Osteocyte (in vitro differentiated cells): ENCODE data around the gene ACLY. TPM values are rescaled to one million over a fixed set of nuclear protein-coding genes. Genes with fewer than 3 reads are reported as not detected.

ENCODE experiments used
- DNase-seq: peaks from one replicate; pipeline ENCODE4 v3.0.0; 2021; ENCODE audit warnings: mixed read lengths; ENCODE audit not compliant: unreplicated experiment; ENCODE audit errors: extremely low spot score
- H3K27ac Mint-ChIP-seq: one replicate; pipeline ENCODE4 v1.8.0; 2021; ENCODE audit warnings: mild to moderate bottlenecking, mixed read lengths; ENCODE audit not compliant: unreplicated experiment
- H3K27me3 Mint-ChIP-seq: one replicate; pipeline ENCODE4 v1.8.0; 2021; ENCODE audit warnings: mixed read lengths; ENCODE audit not compliant: unreplicated experiment
- H3K36me3 Mint-ChIP-seq: one replicate; pipeline ENCODE4 v1.8.0; 2021; ENCODE audit warnings: mixed read lengths; ENCODE audit not compliant: unreplicated experiment
- H3K4me1 Mint-ChIP-seq: one replicate; pipeline ENCODE4 v1.8.0; 2021; ENCODE audit warnings: mixed read lengths; ENCODE audit not compliant: unreplicated experiment
- H3K4me3 Mint-ChIP-seq: one replicate; pipeline ENCODE4 v1.8.0; 2021; ENCODE audit warnings: mild to moderate bottlenecking, moderate library complexity, mixed read lengths; ENCODE audit not compliant: unreplicated experiment
- H3K9me3 Mint-ChIP-seq: one replicate; pipeline ENCODE4 v1.8.0; 2021; ENCODE audit warnings: mixed read lengths; ENCODE audit not compliant: unreplicated experiment
- CTCF ChIP-seq: fragments of 200-600 bp; sonication (generic); IDR thresholded peaks from 2 replicates; pipeline ENCODE4 v1.5.0; 2021; ENCODE audit warnings: antibody characterized with exemption, mild to moderate bottlenecking, moderate library complexity
- total RNA-seq: library from RNA; stranded (reverse); gene quantifications from 2 replicates; pipeline ENCODE4 v1.2.1, GENCODE V29; 2021

ACLY gene
- total RNA-seq, 1 donor from 2014 or later, result 141 TPM

GRCh38 chr17:41957869-41958439 is 39.2 kb upstream of the ACLY start:
- no peak for TF ChIP-seq CTCF
- no peaks in the 10 kb centered on the region for H3K36me3 Mint-ChIP-seq
- no peak for DNase-seq
- H3K4me3 Mint-ChIP-seq, result no peak overlapping the region
- peaks cover 25% of the 10 kb centered on the region for H3K4me1 Mint-ChIP-seq
- no peaks in the 10 kb centered on the region for H3K27me3 Mint-ChIP-seq
- no peaks in the 10 kb centered on the region for H3K9me3 Mint-ChIP-seq
- no peak overlapping the region for H3K27ac Mint-ChIP-seq

GRCh38 chr17:41957031-41957868 is 38.5 kb upstream of the ACLY start:
- TF ChIP-seq CTCF, result no peak
- Mint-ChIP-seq H3K27me3 (no peaks in the 10 kb centered on the region), H3K4me1 (peaks cover 23% of the 10 kb centered on the region), H3K4me3 (no peak overlapping the region), H3K9me3 (no peaks in the 10 kb centered on the region), H3K36me3 (no peaks in the 10 kb centered on the region), H3K27ac (no peak overlapping the region)
- no peak for DNase-seq

GRCh38 chr17:41956522-41956921 is 37.8 kb upstream of the ACLY start:
- DNase-seq, result no peak
- no peaks in the 10 kb centered on the region for H3K9me3 Mint-ChIP-seq
- peaks cover 23% of the 10 kb centered on the region for H3K4me1 Mint-ChIP-seq
- H3K27ac Mint-ChIP-seq, result no peak overlapping the region
- H3K27me3 Mint-ChIP-seq, result no peaks in the 10 kb centered on the region
- H3K4me3 Mint-ChIP-seq, result no peak overlapping the region
- no peaks in the 10 kb centered on the region for H3K36me3 Mint-ChIP-seq
- no peak for TF ChIP-seq CTCF

GRCh38 chr17:41948762-41949460 is 30.2 kb upstream of the ACLY start:
- DNase-seq, result no peak
- no peak for TF ChIP-seq CTCF
- no peaks in the 10 kb centered on the region for H3K27me3 Mint-ChIP-seq
- no peak overlapping the region for H3K4me3 Mint-ChIP-seq
- no peaks in the 10 kb centered on the region for H3K4me1 Mint-ChIP-seq
- H3K36me3 Mint-ChIP-seq, result no peaks in the 10 kb centered on the region
- H3K27ac Mint-ChIP-seq, result no peak overlapping the region
- no peaks in the 10 kb centered on the region for H3K9me3 Mint-ChIP-seq

- Mint-ChIP-seq H3K27ac (no peak overlapping the region), H3K36me3 (no peaks in the 10 kb centered on the region), H3K27me3 (no peaks in the 10 kb centered on the region), H3K4me1 (no peaks in the 10 kb centered on the region), H3K4me3 (no peak overlapping the region), H3K9me3 (no peaks in the 10 kb centered on the region)
- no peak for TF ChIP-seq CTCF
- no peak for DNase-seq
These were observed 26.2 kb upstream of the ACLY start for GRCh38 chr17:41944943-41945342.
